ENCODE measurements around the gene CCR5AS.
"Not testable (repeated sequence)": the region's sequence is repeated elsewhere in the genome, so short reads cannot be mapped to it uniquely, and the experiment has no call there.

DNA sequence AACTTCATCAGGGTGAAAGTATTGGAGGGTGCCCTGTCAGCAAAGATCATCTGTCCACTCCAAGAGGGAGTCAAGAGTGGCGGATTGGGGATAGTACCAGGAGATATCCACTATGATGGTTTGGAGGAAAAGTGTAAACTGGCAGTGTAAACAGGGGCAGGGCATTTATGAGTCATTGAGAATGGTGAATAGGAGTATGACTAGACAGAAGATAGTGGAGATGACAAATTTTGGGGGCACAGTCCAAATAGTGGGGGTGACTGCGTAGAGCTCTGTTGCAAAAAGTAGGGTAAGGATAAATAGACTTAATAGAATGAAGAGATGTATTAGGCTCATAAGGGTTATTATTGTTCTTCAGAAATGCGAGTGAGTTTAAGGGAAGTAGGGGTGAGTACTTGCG, 18.0 kb downstream of the CCR5AS start:
- not testable (repeated sequence) for TF ChIP-seq CTCF, POLR2A (IDR thresholded peaks at IDR 0.05)
